ENCODE results near the gene WNT10A. TPM values are rescaled to one million over a fixed set of nuclear protein-coding genes. Genes with fewer than 3 reads are reported as not detected.

Gene WNT10A
- total and polyA plus RNA-seq, 2 of the 8 experiments (the other 6 are each of a cell fraction or from before 2014, with no cell fraction given), result 0.05 TPM; not detected in 1

- H3K4me2 ChIP-seq (ENCODE audit: insufficient read depth in 1 of 2, low read depth in 2 of 2, low read length in 2 of 2), result peak overlapping the region; percentile 67 to 69
- H4K5ac ChIP-seq (ENCODE audit: insufficient read length, low read depth, low read length), result no peak overlapping the region
- no peaks in the 10 kb centered on the region; the same call in 1 of the 2 replicates for H3K79me1 ChIP-seq (ENCODE audit: low read depth, low read length)
- 9% methylated on average over 11 of the region's 11 CpGs; no CpG with 5 or more reads in 1 of the 2 experiments for WGBS, 2 experiments (ENCODE audit: extremely low coverage in 1 of 2, insufficient coverage in 1 of 2, insufficient read length in 1 of 2, insufficient replicate concordance in 2 of 2, low coverage in 1 of 2, low lambda C conversion rate in 2 of 2, missing lambda C conversion rate in 1 of 2)
- H2BK12ac ChIP-seq (ENCODE audit: low read depth, low read length), result no peak overlapping the region
- H3K9ac ChIP-seq (replicated peaks in 1 of 4; ENCODE audit: extremely low read depth in 1 of 4, low read depth in 3 of 4, low read length in 3 of 4), result no peak overlapping the region
- H4K8ac ChIP-seq (ENCODE audit: extremely low read depth, insufficient read depth, low read length), result no peak overlapping the region
- H3K14ac ChIP-seq (ENCODE audit: insufficient read length), result no peak overlapping the region
- no peak overlapping the region for H2BK5ac ChIP-seq (ENCODE audit: low read depth, low read length)
- H3K27ac ChIP-seq (ENCODE audit: low read depth, low read length), result no peak overlapping the region
- no peak overlapping the region for H3K23ac ChIP-seq (ENCODE audit: insufficient read length)
- no peaks in the 10 kb centered on the region for H3K9me3 ChIP-seq (ENCODE audit: insufficient read depth in 2 of 2, low read depth in 1 of 2, low read length in 1 of 2)
- no peak for DNase-seq (ENCODE audit: low read depth in 1 of 2, low spot score in 2 of 2)
- H3K79me2 ChIP-seq (ENCODE audit: control insufficient read depth in 1 of 2, insufficient read depth in 2 of 2, low read length in 2 of 2), result no peaks in the 10 kb centered on the region
- H3K4me3 ChIP-seq (ENCODE audit: extremely low read depth in 1 of 4, insufficient read depth in 2 of 4, low read depth in 3 of 4, low read length in 4 of 4), result peak overlapping the region in 1 of 4 experiments; percentile 47; a peak in 2 of 8 replicates
- POLR2A ChIA-PET (ENCODE audit: partially characterized antibody), result interaction anchor here (1.6 kb wide), 1 partner anchor 20 kb away, joined by 3 read pairs; the partner anchor contains the start of gene WNT6
- peaks cover 0 to 4% (median 0%) of the 10 kb centered on the region in 4 experiments; a peak in 1 of 8 replicates for H3K36me3 ChIP-seq (ENCODE audit: control insufficient read depth in 2 of 4, insufficient read depth in 4 of 4, low read length in 3 of 4)
- no peak overlapping the region for H2BK15ac ChIP-seq (ENCODE audit: low read length)
- H3K56ac ChIP-seq (replicated peaks; ENCODE audit: insufficient read length, low read depth, low read length), result no peak overlapping the region
- peaks cover 5 to 30% of the 10 kb centered on the region in 2 experiments for H4K20me1 ChIP-seq (replicated peaks in 1 of 2; ENCODE audit: control insufficient read depth in 1 of 2, insufficient read depth in 2 of 2, low read length in 2 of 2)
- CTCF ChIA-PET (ENCODE audit: partially characterized antibody), result interaction anchor here (0.6 to 21.8 kb wide), 9 partner anchors 11 to 1495 kb away, joined by 3 to 783 read pairs (median 13); partner anchors contain the start of gene CRYBA2
- H2AFZ ChIP-seq (ENCODE audit: low read length), result no peak overlapping the region
- H2AK5ac ChIP-seq (ENCODE audit: low read depth, low read length), result no peak overlapping the region
- no peak overlapping the region for H2BK20ac ChIP-seq (ENCODE audit: low read length)
- no peak overlapping the region for H2BK120ac ChIP-seq (replicated peaks; ENCODE audit: low read depth, low read length)
- H3K23me2 ChIP-seq (ENCODE audit: low read depth, low read length), result no peaks in the 10 kb centered on the region; the same call in 1 of the 2 replicates
- H3K27me3 ChIP-seq (replicated peaks in 1 of 4; ENCODE audit: control insufficient read depth in 3 of 4, extremely low read depth in 1 of 4, insufficient read depth in 3 of 4, low read length in 3 of 4), result peaks cover 95 to 98% (median 98%) of the 10 kb centered on the region in 4 experiments
- peaks cover 0 to 28% (median 18%) of the 10 kb centered on the region in 4 experiments; a peak in 6 of 7 replicates for H3K4me1 ChIP-seq (replicated peaks in 1 of 4; ENCODE audit: control insufficient read depth in 3 of 4, insufficient read depth in 4 of 4, low read length in 3 of 4)
- no peak overlapping the region for H4K91ac ChIP-seq (replicated peaks; ENCODE audit: insufficient read length, low read length)
- H3K18ac ChIP-seq (ENCODE audit: extremely low read depth, low read length), result no peak overlapping the region
- FAIRE-seq, result no peak
- no peak overlapping the region for H3K4ac ChIP-seq (replicated peaks; ENCODE audit: insufficient read length, low read depth, low read length)
- no peak for TF ChIP-seq RNF2 (IDR thresholded peaks at IDR 0.05; ENCODE audit: borderline replicate concordance, low read depth, low read length, missing control alignments, poor library complexity, severe bottlenecking)
- TF ChIP-seq CREB1 (IDR thresholded peaks at IDR 0.05), result no peak
- TF ChIP-seq BRCA1 (IDR thresholded peaks at IDR 0.05; ENCODE audit: low read depth, low read length), result no peak
- no peak for TF ChIP-seq KDM5A (IDR thresholded peaks at IDR 0.05; ENCODE audit: low read length)
- TF ChIP-seq, protein P1, sequence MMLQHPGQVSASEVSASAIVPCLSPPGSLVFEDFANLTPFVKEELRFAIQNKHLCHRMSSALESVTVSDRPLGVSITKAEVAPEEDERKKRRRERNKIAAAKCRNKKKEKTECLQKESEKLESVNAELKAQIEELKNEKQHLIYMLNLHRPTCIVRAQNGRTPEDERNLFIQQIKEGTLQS (IDR thresholded peaks at IDR 0.05; ENCODE audit: insufficient read depth, low read depth, low read length), result no peak
- no peak for TF ChIP-seq YY1 (IDR thresholded peaks at IDR 0.05; ENCODE audit: low read depth, low read length)
- TF ChIP-seq, protein P2, sequence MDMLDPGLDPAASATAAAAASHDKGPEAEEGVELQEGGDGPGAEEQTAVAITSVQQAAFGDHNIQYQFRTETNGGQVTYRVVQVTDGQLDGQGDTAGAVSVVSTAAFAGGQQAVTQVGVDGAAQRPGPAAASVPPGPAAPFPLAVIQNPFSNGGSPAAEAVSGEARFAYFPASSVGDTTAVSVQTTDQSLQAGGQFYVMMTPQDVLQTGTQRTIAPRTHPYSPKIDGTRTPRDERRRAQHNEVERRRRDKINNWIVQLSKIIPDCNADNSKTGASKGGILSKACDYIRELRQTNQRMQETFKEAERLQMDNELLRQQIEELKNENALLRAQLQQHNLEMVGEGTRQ (IDR thresholded peaks at IDR 0.05; ENCODE audit: low read length), result no peak
- peak; percentile 25; the same call in 1 of the 2 replicates for TF ChIP-seq GABPA (IDR thresholded peaks at IDR 0.05; ENCODE audit: borderline replicate concordance, insufficient read depth, low read length)
- no peak for TF ChIP-seq NRF1 (IDR thresholded peaks at IDR 0.05; ENCODE audit: low read depth, low read length)
- no peak for TF ChIP-seq KDM1A (IDR thresholded peaks at IDR 0.05; ENCODE audit: borderline replicate concordance, low read length)
- no peak for TF ChIP-seq BACH1 (IDR thresholded peaks at IDR 0.05; ENCODE audit: low read length)
- no peak for TF ChIP-seq MAX (IDR thresholded peaks at IDR 0.05)
Observed at GRCh38 chr2:218879776-218880101, 913 bp upstream of the WNT10A start.

All from H1 (cell line).